AG08396 (cell line): Measurements from ENCODE around the gene UBE2I.

Experiments used
- DNase-seq: peaks from one replicate; pipeline ENCODE4 v3.0.0; 2012; ENCODE audit warnings: low spot score, mixed read lengths

The UBE2I gene

DNA sequence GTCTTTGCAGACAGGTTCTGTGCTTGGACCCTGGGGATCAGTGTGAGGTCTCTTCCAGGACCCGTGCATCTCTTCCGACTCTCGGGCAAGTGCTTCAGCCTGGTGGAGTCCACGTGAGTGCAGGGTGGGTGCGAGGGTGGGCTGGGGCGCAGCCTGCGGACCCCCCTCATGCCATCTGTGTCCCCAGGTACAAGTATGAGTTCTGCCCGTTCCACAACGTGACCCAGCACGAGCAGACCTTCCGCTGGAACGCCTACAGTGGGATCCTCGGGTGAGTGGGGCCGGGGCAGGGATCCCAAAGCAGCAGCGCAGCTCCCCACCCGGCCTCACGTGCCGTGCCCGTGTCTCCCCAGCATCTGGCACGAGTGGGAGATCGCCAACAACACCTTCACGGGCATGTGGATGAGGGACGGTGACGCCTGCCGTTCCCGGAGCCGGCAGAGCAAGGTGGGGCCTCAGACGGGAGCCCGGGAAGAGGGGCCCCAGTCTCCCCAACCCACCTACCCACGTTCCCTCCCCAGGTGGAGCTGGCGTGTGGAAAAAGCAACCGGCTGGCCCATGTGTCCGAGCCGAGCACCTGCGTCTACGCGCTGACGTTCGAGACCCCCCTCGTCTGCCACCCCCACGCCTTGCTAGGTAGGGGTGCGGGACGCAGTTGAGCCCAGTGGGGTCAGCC lies 52.4 kb downstream of the UBE2I start:
- no peak for DNase-seq

DNA sequence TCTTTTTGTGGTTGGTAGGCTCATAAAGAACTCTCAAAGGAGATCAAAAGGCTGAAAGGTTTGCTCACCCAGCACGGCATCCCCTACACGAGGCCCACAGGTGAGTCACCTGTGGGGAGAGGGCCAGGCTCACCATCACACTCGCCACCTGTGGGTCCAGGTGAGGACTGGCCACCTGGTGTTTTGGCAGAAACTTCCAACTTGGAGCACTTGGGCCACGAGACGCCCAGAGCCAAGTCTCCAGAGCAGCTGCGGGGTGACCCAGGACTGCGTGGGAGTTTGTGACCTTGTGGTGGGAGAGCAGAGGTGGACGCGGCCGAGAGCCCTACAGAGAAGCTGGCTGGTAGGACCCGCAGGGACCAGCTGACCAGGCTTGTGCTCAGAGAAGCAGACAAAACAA lies 53.4 kb downstream of the UBE2I start:
- no peak for DNase-seq

DNA sequence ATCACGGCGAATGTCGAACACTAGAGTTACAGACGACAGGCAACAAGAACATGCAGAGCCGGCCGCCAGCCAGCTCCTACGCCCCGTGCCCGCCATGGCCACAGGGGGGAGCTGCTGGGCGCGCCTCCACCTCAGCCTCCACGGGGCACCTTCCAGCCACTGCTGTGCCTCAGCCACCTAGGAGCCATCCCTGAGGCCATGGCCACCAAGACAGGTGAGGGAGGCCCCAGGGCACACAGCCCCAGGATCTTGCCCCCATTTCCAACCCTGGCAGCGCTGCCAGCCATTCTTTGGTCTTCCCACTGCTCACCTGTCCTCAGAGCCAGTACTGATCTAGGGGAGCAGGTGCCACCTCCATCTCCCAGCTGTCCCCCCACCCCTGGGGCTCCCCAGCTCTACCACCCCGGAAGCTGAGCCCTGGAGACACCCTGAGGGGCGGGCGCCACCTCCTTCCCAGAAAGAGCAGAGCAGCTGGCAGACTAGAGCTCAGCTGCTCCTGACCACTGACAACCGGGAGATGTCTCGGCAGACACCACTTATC lies 54.1 kb downstream of the UBE2I start:
- peak; percentile 85 for DNase-seq

DNA sequence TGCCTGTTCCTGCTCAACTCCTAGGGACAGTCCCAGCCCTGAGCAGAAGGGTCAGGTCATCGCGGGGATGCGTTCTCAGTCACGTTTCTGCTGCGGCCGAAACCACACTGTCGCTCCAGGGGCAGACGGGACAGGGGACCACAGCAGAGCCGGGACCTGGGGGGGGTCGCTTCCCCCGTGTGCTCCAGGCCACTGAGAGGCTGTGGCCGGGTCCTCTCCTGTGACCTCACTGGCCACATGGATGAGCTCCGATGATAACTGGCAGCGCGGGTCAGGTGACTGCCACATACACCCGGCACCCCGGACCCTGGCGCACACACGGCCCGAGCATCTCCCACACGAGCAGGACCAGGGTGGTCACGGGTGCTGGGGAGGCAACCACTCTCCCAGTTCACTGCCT lies 55.1 kb downstream of the UBE2I start:
- DNase-seq: no peak

DNA sequence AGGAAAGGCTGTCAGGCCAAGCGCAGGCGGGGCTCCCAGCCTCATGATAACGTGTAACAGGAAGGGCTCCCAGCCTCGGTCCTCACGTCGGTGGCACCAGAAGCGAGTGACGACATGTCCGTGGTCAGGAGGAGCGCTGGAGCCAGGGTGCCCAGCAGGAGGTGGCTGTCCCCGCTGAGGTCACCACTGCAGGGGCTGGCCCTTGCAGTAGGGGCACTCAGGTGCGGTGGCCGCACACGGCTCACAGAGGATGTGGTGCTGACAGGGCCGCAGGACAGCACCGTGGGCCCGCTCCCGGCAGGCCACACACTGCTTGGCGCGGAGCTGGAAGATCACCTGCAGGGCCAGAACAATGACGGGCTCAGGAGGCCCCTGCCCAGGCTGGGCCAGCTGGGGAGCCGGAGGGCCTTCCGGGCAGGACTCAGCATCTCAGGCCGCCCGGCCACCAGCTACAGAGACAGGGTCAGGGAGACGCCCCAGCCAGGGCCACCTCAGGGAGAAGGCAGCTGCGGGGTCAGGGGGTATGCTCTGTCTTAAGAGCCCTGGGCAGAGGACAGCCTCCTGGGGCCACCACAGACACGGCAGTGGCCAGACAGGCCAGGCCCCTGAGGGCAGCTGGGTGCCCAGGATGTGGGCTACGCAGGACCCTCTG lies 56.8 kb downstream of the UBE2I start:
- no peak for DNase-seq

DNA sequence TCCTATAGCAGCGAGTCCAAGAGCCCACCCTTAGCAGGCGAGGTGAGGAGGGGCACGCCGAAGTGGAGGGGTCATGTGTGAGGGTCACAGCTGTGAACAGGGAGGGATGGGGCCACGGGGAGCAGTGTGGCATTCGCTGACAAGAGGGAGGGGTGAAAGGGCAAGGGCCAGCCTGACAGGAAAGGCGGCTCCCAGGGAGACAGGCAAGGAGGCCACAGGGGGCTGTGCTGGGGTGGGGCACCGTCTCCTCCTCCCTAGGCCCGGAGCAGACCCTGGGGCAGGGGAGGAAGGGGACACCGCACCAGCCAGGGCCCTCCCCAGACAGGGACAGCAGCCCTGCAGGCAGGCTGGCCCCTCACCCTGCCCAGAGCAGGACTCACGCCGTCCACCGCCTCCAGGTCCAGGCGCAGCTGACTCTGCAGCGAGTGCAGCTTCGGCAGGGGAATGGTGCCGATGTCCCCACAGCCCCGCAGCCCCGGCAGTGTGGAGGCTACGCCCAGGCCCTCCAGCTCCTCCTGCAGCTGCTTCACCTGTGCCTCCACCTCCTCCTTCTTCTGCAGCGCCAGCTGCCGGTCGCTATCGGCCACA lies 57.4 kb downstream of the UBE2I start:
- no peak for DNase-seq

DNA sequence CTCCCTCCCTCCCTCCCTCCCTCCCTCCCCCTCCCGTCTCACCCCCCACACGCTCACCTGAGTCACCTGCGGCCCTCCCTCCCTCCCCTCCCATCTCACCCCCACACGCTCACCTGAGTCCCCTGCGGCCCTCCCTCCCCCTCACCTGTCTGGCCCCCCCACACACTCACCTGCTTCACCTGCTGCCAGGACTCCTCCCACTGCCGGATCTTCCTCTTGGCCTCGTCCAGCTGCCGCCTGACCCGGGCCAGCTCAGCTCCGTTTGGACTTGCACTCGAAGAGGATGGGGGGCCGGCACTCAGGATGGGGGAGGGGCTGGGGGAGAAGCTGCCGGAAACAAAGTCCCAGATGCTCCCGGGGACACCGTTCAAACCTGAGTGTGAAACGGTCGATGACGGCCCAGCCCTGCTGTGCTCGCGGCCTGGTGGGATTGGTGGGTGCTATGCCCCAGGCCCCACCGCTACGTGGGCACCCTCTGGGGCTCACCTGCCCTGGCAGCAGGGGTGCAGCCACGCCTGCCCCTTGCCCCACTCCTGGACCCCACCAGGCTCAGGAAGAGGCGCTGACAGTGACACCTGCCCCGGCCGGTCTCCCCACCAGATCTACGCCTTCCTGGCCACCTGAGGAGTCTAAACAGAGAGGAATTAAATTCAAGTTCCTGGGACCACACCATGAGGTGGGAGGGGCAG lies 58.2 kb downstream of the UBE2I start:
- no peak for DNase-seq

DNA sequence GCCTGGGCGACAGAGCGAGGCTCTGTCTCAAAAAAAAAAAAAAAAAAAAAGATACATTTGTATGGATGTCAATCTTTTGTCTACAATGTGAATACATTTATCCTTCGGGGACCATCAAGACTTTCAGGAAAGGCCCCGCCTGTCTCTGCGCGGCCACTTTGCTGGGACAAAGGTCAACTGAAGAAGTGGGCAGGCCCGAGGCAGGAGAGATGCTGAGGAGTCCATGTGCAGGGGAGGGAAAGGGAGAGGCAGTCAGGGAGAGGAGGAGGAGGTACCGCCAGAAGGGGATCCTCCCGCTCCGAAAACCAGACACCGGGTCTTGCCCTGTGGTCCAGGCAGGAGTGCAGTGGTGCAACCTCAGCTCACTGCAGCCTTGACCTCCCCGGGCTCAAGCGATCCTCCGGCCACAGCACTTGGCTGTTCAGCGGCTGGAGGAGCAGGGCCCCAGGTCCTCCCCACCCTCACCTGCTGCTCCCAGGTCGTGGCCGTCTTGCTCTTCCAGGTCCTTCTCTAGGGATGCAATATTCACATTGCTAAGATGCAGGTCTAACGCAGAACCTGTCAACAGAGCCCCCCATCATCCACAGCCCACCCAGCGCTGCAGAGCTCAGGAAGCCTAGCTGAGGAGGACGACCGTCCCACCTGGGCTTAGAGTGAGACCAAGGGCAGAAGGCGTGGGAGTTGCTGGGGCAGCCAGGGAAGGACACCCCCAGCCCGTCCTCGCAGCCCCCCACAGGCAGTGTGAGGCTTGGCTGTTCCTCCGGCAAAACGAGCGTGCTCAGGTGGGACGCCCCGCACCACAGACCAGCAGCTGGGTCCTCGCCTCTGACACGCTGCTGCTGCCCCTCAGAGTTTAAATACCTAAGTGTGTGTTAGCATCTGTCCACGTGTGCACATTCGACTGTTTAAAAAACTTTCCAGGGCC lies 61.9 kb downstream of the UBE2I start:
- no peak for DNase-seq

DNA sequence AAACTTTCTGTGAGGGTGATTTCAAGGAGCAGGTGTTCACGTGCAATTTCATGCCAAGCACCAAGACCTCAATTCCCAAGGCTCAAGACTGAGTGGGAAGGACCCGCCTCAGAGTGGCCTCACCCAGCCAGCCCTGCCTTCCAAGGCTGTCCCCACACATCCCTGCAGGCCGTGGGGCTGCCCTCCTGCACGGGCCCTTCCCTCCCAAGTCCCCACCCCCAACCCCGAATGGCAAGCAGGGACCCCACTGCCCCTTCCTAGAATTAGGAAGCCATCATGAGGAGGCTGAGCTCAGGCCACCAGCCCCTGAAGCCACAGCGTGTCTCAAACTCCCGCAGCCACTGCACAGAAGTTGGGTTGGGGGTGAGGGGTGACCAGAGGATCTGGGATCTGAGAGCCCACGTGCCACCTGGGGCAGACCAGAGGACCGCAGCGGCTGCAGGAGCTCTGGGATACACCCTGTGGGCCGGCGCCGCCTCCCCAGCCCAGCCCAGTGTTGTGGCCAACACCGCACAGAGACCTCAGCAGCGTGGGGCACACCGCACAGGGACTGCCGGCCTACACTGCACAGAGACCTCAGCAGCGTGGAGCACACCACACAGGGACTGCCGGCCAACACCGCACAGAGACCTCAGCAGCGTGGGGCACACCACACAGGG lies 63.0 kb downstream of the UBE2I start:
- no peak for DNase-seq

DNA sequence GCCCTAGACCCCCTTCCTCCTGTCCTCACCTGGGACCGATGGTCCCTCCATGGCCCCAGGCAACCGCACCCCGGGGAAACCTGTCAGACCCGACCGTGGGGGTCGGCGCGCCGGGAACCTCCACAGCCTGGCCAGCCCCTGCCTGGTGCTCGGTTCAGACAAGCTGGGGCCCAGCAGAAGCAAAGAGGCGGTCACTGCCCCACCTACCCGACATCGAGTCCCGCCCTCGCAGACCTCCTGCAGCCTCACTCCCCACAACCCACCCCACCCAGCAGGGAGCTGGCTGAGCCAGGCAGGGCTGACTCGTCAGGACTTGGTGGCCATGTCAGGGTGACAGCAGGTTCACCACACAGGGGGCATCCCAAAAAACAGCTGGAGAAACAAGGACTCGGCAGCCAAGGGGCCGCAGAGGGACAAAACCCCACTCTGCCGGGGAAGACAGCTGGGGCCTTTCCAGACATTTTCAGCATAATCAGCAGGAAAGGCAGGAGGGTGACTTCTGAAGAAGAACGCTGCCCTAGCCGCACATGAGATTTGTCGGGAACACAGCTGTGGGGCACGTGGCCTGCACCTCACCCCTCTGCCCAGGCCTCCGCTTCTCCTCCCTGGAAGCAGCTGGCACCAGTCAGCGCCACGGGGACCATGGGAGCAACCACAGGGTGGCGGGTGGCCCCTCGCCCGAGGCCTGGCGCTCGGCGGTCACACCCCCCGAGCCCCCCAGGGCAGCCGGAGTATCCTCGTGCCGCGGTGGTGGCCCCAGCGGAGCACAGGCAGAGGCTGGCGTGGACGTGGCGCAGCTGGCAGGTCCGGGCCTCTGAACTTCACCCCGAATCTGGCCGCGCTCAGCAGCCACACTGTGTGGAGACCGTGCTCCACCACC lies 65.2 kb downstream of the UBE2I start:
- no peak for DNase-seq

DNA sequence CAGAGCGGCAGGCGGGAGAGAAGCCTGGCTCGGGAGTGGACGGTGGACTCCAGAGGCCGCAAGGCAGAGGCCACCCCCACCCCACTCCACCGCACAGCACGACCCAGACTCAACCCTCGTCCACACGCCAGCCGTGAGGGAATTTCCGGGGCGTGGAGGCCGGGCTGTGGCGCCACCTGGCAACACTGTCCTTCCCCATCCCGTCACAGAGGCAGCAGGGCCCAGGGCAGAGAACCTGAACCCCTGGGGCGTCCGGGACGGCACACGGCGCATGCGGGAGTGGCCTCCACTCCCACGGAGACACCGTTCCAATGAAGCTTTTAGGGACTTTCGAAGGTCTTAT lies 65.8 kb downstream of the UBE2I start:
- no peak for DNase-seq

DNA sequence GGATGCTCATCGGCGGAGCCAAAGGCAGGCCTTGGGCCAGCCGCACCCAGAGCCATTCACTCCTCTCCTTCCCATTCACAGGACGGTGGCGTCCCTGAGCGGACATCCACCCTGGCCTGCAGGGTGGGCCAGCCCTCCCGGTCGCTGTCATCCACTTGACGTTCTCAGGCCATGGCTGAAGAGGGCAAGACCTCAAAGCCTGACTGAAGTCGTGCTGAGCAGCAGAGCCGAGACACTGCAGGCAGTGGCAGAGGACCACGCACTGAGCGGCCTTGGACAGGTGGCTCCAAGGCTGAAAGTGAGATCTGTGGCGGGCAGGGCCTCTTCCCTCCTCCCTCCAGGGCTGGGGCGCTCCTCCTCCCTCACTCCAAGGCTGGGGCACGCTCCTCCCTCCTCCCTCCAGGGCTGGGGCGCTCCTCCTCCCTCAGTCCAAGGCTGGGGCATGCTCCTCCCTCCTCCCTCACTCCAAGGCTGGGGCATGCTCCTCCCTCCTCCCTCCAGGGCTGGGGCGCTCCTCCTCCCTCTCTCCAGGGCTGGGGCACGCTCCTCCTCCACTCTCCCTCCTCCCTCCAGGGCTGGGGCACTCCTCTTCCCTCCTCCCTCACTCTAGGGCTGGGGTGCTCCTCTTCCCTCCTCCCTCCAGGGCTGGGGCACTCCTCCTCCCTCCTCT lies 66.4 kb downstream of the UBE2I start:
- DNase-seq: no peak
